Gastrocnemius medialis (tissue), 4 donors: ENCODE data around the gene ZFAND6. TPM values are rescaled to one million over a fixed set of nuclear protein-coding genes. Genes with fewer than 3 reads are reported as not detected.
A peak's percentile ranks its signal among the peaks of the same experiment; 100 is the strongest.

Experiments
- ATAC-seq, 2 donors: fragments of 150-250 bp; one replicate each; pipeline ENCODE4 v1.9.1; 2016
- DNase-seq, 2 donors: peaks; one replicate each; pipeline ENCODE4 v3.0.0-alpha.2; 2019
- H3K27ac ChIP-seq, 4 donors: fragments of 200-600 bp; sonication (generic); 1 replicate in 1 of 4; 2 replicates in 3 of 4; pipeline ENCODE4 v1.5.1; 2016 to 2018; ENCODE audit warnings: mild to moderate bottlenecking in 2 of 4, moderate library complexity in 1 of 4
- H3K27me3 ChIP-seq, 3 donors: fragments of 200-600 bp; sonication (generic) in 2 of 3; 1 replicate in 1 of 3; 2 replicates in 2 of 3; pipeline versions ENCODE4 v1.5.1 to v1.6.0; 2016 to 2019; ENCODE audit warnings: mild to moderate bottlenecking in 1 of 3, moderate library complexity in 1 of 3
- H3K36me3 ChIP-seq, 2 donors: fragments of 200-600 bp; sonication (generic) in 1 of 2; one replicate each; pipeline ENCODE4 v1.5.1; 2017 to 2018
- H3K4me1 ChIP-seq, 2 donors: fragments of 200-600 bp; sonication (generic) in 1 of 2; one replicate each; pipeline ENCODE4 v1.5.1; 2016 to 2017; ENCODE audit warnings: mild to moderate bottlenecking in 2 of 2
- H3K4me3 ChIP-seq, 4 donors: fragments of 200-600 bp; sonication (generic) in 3 of 4; 1 replicate in 1 of 4; 2 replicates in 3 of 4; pipeline ENCODE4 v1.5.1; 2016 to 2019; ENCODE audit warnings: mild to moderate bottlenecking in 2 of 4
- H3K9me3 ChIP-seq, 3 donors: fragments of 200-600 bp; sonication (generic) in 2 of 3; 1 replicate in 1 of 3; 2 replicates in 2 of 3; pipeline ENCODE4 v1.5.1; 2016 to 2019
- CTCF ChIP-seq, 5 experiments: fragments of 450-650 bp in 3 of 5; fragments of 200-600 bp in 2 of 5; sonication (generic) in 2 of 5; IDR thresholded peaks in 4 of 5; conservative IDR thresholded peaks in 1 of 5; 1 replicate in 4 of 5; 2 replicates in 1 of 5; pipeline ENCODE4 v1.5.1; 2016 to 2019; ENCODE audit warnings: antibody characterized with exemption in 5 of 5, mild to moderate bottlenecking in 3 of 5, moderate library complexity in 3 of 5
- POLR2A ChIP-seq, 2 donors: fragments of 450-650 bp; IDR thresholded peaks; one replicate each; pipeline ENCODE4 v1.6.1; 2017; ENCODE audit warnings: antibody characterized with exemption in 2 of 2, mild to moderate bottlenecking in 2 of 2, moderate library complexity in 2 of 2
- in situ Hi-C, 4 donors: fragments of 200-750 bp; cut with MboI; loops; one replicate each; pipeline versions ENCODE4 v1.15.0 to v1.8.0; 2017; ENCODE audit warnings: low sequenced_read_pairs in 4 of 4
- intact Hi-C: fragments of 100-400 bp; cut with DNase I; formaldehyde crosslinking; loops from one replicate; pipeline ENCODE4 v1.15.1; 2023; ENCODE audit warnings: low total_unique reads
- total RNA-seq, 4 donors: library from RNA; depleted of rRNA; stranded (reverse); fragments of >200 nt; gene quantifications; one replicate each; pipeline versions ENCODE4 v1.1.0 to v1.2.3, GENCODE V29; 2016

The ZFAND6 gene
- total RNA-seq, 4 donors from 2014 or later = 95.4 to 196 (median 146) TPM

GRCh38 chr15:80141916-80142598 lies 82.6 kb downstream of the ZFAND6 start:
- H3K9me3 ChIP-seq = no peaks in the 10 kb centered on the region

GRCh38 chr15:80142646-80143045 lies 83.2 kb downstream of the ZFAND6 start:
- Histone ChIP-seq H3K36me3 (peaks cover 0 to 5% of the 10 kb centered on the region in 2 donors), H3K27me3 (no peaks in the 10 kb centered on the region), H3K9me3 (no peaks in the 10 kb centered on the region), H3K27ac (no peak overlapping the region), H3K4me1 (no peaks in the 10 kb centered on the region), H3K4me3 (no peak overlapping the region)
- in situ Hi-C loops (loop anchor here in 2 of 4 donors (10.0 kb wide), 2 partner anchors 68 to 78 kb away; no protein-coding TSS in a partner anchor), intact Hi-C loops (no loop called here)
- TF ChIP-seq CTCF (IDR thresholded peaks at IDR 0.05 in 4 of 5, conservative IDR thresholded peaks at IDR 0.05 in 1 of 5) (no peak), POLR2A (IDR thresholded peaks at IDR 0.05) (no peak)
- no peak for DNase-seq
- no peak for ATAC-seq

More at GRCh38 chr15:80141916-80142598, 82.6 kb downstream of the ZFAND6 start:
- no peak for DNase-seq
- Histone ChIP-seq H3K27ac (no peak overlapping the region), H3K4me3 (no peak overlapping the region), H3K4me1 (no peaks in the 10 kb centered on the region), H3K27me3 (no peaks in the 10 kb centered on the region), H3K36me3 (peaks cover 0 to 5% of the 10 kb centered on the region in 2 donors)
- in situ Hi-C loops = loop anchor here in 2 of 4 donors (10.0 kb wide), 2 partner anchors 67 to 77 kb away; no protein-coding TSS in a partner anchor
- no peak for TF ChIP-seq CTCF (IDR thresholded peaks at IDR 0.05 in 4 of 5, conservative IDR thresholded peaks at IDR 0.05 in 1 of 5)
- TF ChIP-seq POLR2A (IDR thresholded peaks at IDR 0.05) = no peak
- intact Hi-C loops = no loop called here
- no peak for ATAC-seq

GRCh38 chr15:80151148-80151547 lies 91.7 kb downstream of the ZFAND6 start:
- no peaks in the 10 kb centered on the region for H3K36me3 ChIP-seq
- H3K27me3 ChIP-seq = no peaks in the 10 kb centered on the region
- in situ Hi-C loops = loop anchor here in 3 of 4 donors (25.0 kb wide), 2 partner anchors 89 to 239 kb away; partner anchors contain the start of gene ZFAND6 (in 1 of the 3)
- intact Hi-C loops = loop anchor here (5.0 kb wide), 2 partner anchors 254 to 1279 kb away; partner anchors contain the start of genes MORF4L1 and MTHFS
- H3K9me3 ChIP-seq = no peaks in the 10 kb centered on the region
- H3K4me1 ChIP-seq = peaks cover 38 to 45% of the 10 kb centered on the region in 2 donors
- peak overlapping the region; percentile 84 to 89 (median 87) for H3K27ac ChIP-seq
- peak; percentile 16 to 33 for ATAC-seq
- peak overlapping the region in 1 of 4 donors; percentile 69 for H3K4me3 ChIP-seq
- peak in 1 of 2 donors; percentile 55 for DNase-seq
- no peak for TF ChIP-seq CTCF (IDR thresholded peaks at IDR 0.05 in 4 of 5, conservative IDR thresholded peaks at IDR 0.05 in 1 of 5)
- TF ChIP-seq POLR2A (IDR thresholded peaks at IDR 0.05) = no peak

GRCh38 chr15:80151576-80151975 lies 92.1 kb downstream of the ZFAND6 start:
- Histone ChIP-seq H3K9me3 (no peaks in the 10 kb centered on the region), H3K36me3 (no peaks in the 10 kb centered on the region), H3K27me3 (no peaks in the 10 kb centered on the region), H3K27ac (peak overlapping the region; percentile 84 to 89 (median 87)), H3K4me1 (peaks cover 38 to 45% of the 10 kb centered on the region in 2 donors), H3K4me3 (peak overlapping the region in 3 of 4 donors; percentile 52 to 69 (median 64))
- TF ChIP-seq CTCF (IDR thresholded peaks at IDR 0.05 in 4 of 5, conservative IDR thresholded peaks at IDR 0.05 in 1 of 5) (no peak), POLR2A (IDR thresholded peaks at IDR 0.05) (no peak)
- DNase-seq = no peak
- ATAC-seq = no peak
- in situ Hi-C loops = loop anchor here in 3 of 4 donors (25.0 kb wide), 2 partner anchors 89 to 239 kb away; partner anchors contain the start of gene ZFAND6 (in 1 of the 3)
- intact Hi-C loops = loop anchor here (5.0 kb wide), 2 partner anchors 254 to 1279 kb away; partner anchors contain the start of genes MORF4L1 and MTHFS
